Measurements from ENCODE around the gene ZNF407.

The ZNF407 gene

DNA sequence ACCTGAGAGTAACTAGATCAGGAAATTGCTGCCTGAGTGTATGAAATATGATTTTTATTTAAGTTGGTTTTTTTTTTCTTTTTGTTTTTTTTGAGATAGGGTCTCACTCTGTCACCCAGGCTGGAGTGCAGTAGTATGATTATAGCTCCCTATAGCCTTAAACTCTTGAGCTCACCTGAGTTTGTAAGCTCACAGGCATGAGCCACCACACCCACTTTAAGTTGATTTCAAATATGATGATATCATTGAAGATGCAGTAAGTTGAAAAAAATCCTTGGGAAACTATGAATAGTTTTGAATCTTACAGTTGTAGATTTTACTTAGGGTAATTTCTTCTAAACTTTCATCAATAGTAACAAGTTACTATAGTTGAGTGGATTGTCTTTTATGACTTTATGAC, 234.7 kb downstream of the ZNF407 start:
- DNase-seq (ENCODE audit: low spot score), result no peak

DNA sequence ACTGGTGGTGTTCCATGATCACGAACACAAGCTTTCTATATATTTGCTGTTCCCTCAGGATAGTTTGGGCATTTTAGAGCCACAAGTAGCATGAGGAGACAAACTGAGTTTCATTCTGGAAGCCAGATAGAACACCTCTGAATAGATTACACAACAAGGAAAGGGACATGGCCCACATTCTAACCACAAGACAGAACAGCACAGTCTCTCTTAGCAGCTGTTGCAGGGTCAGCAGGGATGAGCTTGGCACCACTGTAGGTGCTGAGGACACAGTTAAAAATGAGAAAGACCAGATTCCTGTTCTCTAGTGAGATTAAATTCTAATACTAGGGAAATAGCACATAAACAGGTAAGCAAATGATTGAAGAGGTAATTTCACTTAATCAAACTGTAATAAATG, 235.3 kb downstream of the ZNF407 start:
- no peak for DNase-seq (ENCODE audit: low spot score)

DNA sequence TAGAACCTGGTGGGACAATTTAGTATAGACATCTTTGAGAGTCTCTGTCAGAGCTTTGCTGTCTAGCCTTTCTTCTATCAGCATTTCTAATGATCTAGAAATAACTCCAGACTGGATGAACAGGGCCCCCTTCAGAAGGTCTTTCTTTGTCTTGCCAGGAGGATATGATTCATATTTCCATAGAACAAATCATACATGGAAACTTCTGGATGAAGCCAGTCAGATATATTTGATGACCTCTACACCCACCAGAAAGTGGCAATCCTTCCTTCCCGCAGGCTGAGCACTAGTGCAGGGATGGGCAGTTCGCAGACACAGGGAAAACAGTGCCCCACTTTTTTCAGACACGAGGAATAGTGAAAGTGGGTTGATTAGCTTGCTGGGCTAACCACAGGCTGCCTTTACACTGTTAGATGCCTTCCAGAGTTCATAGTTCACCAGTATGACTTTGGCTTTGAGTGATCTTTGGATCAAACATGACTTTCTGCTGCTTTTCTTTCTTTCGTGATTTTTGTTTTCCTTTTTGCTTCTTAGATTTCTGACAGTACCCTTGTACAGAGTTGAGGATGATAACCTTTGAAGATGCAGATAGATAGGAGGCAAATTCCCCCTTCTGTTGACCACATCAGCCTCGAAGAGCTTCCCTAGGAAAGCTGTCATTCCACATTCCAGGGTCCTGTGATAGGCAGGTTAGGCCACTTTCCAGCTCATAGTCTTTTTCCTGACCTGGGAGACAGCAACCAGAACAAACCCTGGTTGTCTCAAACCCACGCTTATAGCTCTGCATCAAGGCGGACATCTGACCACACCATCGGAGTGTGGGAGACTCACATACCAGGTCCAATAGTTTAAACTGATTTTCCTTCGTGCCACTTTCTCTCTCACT, 237.0 kb downstream of the ZNF407 start:
- DNase-seq (ENCODE audit: low spot score), result no peak

DNA sequence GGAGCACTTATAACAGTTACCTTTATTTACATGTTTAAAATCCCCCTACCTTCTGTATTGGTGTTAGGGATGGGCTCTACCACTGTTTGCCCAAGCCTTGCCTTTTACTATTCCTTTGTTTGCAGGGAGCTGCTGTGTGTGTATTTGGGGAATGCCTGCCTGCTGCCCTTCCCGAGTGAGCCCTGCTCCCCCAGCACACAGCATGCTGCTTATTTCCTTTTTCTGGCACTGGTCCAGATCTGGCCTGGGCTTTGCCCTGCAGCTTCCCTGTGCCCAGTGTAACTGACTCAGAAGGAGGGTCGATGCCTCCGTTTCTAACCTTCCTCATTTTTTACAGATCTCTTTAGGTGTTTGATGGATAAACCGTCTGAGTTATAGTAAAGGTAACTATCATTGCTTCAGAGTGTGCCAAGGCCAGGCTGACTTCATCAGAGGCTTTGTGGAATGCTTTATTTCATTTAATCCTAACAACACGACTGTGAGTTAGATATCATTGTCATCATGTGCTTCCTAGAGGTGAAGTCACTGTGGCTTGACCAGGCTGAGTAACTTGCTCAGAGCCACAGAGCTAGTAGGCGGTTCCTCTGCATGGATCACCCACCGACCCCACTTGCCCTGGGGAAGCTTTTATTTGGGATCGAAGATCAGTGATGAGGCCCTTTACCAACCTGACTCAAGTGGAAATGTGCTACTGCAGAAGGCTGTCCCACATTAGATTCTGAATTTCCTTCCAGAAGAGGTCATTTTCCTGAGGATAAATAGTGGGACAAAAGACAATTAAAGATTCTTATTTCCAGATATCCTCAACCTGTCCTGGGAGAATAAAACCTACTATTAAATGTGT, 238.8 kb downstream of the ZNF407 start:
- DNase-seq (ENCODE audit: low spot score), result peak; percentile 37

DNA sequence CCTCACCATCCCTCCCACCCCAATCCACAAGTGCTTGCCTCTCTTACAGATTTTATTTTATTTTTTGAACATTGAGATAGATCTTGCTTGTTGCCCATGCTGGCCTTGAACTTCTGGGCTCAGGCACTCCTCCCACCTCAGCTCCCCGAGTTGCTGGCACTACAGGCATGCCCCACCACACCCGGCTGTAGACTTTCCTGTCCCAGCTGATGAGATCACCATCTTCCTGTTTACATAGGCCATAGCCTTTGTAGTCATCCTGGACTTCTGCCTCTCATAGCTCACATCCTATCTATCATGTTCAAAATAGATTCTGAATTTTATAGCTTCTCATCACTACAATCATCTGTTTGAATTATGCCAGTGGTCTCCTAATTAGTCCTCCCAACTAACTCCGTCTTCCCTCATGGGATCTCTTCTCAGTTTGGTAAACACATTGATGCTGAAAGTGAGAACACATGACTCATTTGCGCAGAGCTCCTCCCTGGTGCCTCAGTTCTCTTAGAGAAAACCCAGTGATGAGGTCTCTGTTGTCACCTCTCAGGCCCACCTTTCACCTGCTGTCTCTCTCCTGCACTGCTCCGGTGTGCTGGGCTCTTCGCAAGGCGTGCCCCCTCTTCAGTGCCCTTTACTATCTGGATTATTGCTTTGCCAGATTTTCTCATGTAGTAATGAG, 243.0 kb downstream of the ZNF407 start:
- DNase-seq (ENCODE audit: low spot score), result no peak

DNA sequence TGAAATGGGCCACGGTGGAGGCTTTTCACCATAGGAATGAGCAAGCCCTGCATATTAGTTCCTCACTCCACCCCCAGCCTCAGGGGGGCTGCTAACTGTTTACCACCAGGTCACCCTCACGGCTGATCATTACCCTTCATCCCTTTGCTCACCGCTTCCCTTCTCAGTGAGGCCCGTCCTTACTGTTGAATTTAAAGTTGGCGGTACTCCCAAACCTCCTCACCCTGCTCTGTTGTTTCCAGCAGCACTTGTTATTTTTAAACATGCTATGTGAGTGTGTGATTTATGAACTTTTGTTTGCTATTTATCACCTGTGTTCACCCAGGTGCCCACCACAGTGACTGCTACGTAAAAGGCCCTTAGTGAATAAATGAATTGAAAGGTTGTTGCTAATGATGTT, 243.6 kb downstream of the ZNF407 start:
- DNase-seq (ENCODE audit: low spot score), result no peak

DNA sequence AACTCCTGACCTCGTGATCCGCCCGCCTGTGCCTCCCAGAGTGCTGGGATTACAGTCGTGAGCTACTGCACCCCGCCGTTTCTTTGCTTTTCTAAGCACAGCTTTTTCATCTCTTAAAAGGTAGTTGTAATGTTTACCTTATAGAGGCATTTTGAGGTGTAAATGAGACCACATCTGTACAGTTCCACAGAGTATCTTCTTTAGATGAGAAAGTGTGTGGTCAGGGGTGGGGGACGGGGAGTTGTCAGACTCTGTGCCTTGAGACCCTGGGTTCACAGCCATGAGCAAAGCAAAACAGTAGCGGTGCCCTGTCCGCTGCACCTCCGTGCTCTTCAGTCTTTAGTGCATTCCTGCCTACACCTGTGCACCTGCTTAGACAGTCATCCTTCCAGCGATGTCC, 251.6 kb downstream of the ZNF407 start:
- DNase-seq (ENCODE audit: low spot score), result no peak

DNA sequence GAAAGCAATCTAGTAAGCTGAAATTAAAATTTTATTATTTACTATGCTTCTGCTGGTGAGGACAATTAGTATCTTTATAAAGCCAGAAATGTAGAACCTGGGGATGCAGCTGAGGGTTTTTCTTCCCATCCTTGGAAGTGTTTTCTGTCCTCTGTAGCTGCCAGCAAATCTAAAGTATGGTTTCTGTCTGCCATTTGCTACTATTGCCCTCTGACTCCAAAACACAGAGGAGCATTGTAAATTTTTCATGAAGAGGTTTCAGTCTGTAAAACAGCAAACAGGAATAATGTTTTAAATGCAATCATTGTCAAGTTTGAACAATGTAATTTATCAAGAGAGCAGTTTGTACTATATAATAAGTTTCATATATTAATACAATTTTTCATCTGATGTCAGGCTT, 258.8 kb downstream of the ZNF407 start:
- no peak for DNase-seq (ENCODE audit: low spot score)

DNA sequence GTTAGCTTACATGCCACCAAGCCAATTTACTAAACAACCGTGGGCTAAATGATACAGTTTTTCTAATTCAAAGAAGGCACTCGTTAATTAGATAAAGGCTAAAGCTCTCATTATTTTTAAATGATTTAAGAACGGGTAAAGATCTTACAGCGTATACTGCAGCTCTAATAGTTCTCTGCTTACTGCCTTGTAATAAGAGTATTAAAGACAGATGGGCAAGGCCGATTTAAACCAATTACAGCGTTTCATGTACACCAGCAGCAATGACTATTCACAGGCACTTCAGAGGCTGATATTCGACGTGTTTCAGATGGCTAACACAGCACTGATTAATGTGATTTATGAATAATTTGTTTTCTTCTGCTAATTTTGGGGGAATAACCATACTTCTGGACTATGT, 259.3 kb downstream of the ZNF407 start:
- no peak for DNase-seq (ENCODE audit: low spot score)

DNA sequence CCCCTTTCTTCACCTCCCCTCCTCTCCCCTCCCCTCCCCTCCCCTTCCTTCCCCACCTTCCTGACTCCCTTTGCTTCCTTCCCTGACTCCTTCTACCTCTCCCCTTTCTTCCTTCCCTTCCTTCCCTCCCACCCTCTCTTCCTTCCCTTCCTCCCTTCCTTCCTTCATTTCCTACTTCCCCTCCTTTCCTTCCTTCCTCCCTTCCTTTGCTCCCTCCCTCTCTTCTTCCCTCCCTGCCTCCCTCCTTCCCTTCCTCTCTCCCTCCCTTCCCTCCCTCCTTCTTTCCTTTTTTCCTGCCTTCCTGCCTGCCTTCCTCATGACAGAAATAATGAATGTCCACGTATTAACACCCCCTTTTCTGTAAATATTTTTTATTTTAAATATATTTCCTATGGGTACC, 260.2 kb downstream of the ZNF407 start:
- DNase-seq (ENCODE audit: low spot score), result no peak

DNA sequence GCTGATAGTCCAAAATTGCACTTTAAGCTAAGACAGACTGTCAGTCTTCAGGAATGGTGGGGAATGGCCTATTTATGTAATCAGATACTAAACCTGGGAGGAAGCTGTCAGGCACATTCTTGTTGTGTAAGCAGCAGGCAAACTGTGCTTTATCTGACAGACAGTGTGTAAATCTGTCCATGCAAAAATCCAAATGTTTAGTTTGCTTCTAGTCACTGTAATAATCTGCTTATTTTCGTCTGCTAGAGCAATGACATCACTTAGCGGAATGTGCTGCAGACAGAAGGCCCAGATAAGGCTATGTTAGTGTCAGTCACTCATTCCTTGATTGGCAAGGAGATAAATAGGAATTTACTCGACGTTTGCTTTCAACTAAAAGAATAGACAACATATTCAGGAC, 263.5 kb downstream of the ZNF407 start:
- DNase-seq (ENCODE audit: low spot score), result peak; percentile 20

DNA sequence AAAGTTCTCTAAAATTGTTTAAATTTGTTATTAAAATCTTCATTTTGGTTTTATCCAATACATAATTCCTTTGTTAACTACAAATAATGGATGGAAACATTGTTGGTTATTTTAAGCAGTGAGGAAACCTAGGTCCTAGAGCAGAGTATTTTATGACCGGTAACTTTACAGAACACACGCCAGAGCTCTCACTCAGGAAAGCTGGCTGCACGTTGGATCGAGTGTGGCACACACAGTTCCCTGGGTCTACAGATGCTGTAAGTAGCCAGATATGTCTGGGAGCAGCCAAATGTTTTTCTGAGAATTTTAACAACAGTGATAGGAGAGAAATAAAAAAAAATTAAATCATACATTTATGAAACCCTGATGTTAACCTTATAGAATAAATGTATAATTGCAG, 264.4 kb downstream of the ZNF407 start:
- no peak for DNase-seq (ENCODE audit: low spot score)

DNA sequence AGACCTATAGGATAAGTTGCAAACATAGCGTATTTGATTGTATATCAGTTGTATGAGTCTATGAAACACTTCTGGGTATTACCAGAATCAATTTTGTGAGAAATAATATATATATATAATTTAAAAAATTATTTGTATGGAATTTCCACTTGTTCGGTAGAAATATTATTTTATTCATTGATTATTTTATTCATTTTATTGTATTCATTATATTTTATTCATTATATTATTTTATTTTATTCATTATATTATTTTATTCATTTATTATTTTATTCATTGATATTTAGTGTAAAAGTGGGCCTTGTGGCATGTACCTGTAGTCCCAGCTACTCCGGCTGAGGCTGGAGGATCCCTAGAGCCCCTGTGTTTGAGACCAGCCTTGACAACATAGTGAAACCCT, 268.9 kb downstream of the ZNF407 start:
- no peak for DNase-seq (ENCODE audit: low spot score)

DNA sequence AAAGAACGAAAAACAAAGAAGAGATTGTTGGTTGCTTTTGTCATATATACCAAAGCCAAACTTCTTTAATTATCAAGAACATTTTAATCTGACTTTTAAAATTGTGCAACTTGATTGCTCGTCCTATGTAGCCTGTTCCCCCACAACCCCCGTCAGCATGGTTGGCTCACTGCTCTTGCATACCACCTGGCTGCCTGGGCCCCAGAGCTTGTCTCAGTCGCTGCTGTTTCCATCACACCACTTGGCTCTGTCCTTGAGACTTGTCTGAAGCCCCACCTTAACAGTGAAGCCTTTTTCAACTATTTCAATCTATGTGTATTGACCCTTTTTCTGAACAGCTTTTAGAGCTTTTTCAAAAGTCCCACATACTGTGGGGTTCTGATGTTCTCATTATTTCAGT, 270.8 kb downstream of the ZNF407 start:
- DNase-seq (ENCODE audit: low spot score), result no peak

DNA sequence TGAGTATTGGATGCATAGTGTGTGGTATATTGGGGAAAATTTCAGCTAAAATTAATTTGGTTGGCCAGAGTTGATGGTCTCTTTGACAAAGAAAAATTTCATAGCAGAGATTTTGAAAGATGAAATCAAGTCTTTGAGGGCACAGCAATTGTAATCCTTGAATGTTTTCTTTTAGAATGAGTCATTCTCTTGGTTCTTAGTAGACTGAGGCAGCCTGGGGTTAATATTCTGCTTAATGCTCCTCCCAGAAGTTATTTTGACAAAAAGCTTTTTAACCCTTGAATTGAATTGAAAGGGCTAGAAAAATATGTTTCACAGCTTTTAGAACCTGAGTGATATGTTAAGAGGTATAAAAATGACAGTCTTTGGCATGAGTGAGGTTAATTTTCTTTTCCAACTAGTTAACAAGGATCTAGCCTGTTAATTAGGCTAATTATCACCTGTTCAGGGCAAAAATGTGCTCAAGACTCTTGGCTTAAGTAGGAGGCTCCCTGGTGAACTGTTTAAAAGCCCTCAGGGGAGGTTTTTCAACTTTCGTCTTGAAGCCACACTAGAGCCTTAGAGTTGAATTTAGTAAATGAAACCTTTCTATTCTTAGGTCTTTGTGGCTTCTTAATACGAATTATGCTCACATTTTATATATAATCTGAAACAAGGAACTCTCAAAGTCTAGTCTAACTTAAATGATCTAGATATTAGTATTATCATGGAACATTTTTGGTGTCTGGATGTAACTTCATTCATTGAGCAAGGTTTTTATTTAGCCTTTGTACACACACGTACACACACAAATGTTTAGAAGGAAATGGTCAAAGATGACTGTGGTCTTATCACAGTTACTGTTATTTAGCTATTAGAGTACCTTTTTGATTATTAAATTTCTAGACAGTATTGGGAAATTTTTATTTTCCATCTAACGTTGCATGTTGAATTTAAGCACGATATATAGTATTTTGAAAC, 272.5 kb downstream of the ZNF407 start:
- no peak for DNase-seq (ENCODE audit: low spot score)

DNA sequence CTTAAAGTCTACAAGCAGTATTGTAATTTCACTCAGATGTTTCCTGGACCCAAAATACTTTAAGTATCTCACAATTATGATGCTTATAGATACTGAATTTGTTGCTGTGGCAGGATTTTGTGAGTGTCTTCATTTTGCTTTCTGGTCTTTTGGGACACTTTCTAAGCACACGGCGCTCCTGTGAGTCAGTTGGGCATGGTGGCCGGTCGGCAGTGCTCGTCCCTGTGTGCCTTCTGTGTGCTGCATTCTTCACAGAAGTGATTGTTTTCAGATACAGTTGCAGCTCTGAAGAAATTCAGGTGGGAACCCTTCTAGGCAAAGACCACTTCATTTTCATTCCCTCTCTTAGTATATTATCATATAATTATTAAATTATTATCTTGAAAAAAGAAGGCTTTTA, 273.3 kb downstream of the ZNF407 start:
- no peak for DNase-seq (ENCODE audit: low spot score)

DNA sequence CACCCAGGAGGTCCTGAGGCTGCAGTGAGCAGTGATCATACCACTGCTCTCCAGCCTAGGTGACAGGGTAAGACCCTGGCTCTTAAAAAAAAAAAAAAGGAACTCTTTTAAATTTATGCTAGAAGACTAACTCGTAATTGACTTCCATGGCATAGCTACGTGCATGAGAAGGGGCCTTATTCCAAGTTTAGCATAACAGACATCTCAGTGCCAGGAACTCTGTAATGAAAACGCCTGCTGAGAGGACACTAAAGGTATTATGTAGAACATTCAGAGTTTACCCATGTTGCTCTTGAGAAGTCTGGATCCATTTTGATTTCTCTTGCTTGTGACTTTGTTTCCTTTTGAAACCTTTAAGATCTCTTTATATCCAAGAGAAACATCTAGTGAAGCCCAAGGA, 276.0 kb downstream of the ZNF407 start:
- no peak for DNase-seq (ENCODE audit: low spot score)

DNA sequence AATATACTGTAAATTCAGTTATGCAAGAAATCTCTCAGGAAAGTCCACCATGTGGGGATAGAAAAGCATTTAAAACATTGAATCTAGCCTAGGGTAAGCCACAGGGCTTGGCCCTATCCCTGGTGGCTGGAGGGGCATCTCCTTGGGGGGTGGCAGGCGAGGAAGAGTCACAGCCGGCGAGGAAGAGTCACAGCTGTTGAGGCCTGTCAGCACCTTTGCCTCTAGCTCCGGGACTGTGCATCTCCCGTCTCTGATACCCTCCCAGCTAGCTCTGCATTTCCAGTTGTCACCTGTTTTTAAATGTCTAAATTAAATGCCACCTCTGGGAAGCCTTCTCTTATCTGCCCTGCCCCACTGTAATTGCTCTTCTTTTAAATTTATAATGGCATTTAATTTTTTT, 276.7 kb downstream of the ZNF407 start:
- no peak for DNase-seq (ENCODE audit: low spot score)

DNA sequence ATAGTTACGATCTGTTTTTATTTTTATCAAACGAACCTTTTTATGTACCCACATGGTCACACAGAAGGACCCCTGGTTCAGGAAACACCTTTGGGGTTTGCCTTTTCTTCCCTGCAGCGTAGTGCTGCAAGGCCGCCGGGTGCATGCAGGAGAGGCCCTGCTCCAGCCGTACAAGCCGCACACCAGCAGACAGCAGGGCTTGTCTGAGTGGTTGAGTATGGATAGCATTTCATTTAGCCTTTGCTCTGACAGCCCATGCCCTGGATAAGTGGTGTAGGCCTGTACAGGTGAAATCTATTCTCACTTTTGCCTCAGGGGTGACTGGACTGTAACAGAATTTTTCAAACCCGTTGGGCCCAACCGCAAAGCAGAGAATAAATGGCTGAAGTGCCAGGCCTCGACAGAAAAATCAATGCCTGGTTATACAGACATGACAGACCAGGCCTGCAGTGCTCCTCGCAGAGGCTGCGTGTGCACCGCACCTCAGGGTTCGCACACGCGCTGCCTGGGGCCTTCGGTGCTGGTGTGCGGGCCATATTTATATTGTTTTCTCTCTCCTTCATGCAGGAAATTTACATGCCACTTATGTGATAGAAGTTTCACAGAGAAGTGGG, 279.1 kb downstream of the ZNF407 start:
- no peak for DNase-seq (ENCODE audit: low spot score)

DNA sequence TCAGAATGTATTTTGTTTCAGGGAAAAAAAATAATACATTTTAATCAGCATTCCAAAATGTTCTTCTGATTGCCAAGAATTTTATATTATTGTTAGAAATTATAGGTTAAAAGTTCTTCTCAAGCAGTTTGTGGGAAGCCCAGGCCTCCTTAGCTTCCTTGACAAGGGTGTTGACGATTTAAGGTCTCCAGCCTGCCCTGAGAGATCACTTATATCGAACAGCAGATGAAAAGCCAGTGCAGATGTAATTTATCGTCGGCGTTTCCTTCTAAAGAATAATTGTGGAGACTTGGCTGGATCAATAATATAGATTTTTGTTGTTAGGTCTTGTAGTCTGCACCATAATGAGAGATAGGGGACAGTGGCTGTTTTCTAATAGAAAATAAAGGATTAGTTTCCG, 280.6 kb downstream of the ZNF407 start:
- no peak for DNase-seq (ENCODE audit: low spot score)

DNA sequence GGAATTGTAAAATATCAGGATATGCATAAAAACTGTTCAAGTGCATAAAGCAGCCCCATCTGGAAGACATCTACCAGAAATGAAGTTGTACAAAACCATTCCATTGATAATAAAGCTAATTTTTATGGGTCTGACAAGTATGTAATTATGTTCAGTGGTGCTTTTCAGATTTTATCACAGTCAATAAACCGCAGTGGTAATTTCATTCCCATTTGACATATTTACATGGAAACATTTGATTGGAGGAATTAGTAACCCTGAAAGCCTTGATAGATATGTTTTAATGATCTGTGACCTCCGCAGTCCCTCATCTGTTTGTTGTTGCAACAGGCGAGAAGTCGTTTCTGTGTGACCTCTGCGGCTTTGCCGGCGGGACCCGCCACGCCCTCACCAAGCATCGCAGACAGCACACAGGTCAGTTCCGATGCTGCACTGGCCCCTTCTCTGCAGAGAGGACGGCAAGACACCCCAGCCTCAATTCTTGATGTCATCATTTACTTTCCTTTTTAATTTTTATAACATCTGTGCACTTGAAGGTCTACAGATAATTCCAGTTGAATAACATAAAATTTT, 283.1 kb downstream of the ZNF407 start:
- DNase-seq (ENCODE audit: low spot score), result no peak

All from Ammon's horn (tissue), 1 donor.